Renal pelvis (tissue), 4 donors: ENCODE data around the gene IL20RB. TPM values are rescaled to one million over a fixed set of nuclear protein-coding genes. Genes with fewer than 3 reads are reported as not detected.
"Not testable (repeated sequence)": the region's sequence is repeated elsewhere in the genome, so short reads cannot be mapped to it uniquely, and the experiment has no call there.

Source experiments
- DNase-seq: peaks from one replicate; pipeline ENCODE4 v3.0.0-alpha.2; 2013
- polyA plus RNA-seq, 3 donors: library from polyadenylated mRNA; unstranded; fragments of 120-200 nt; gene quantifications; one replicate each; pipeline ENCODE4 v1.2.1, GENCODE V29; 2013; ENCODE audit not compliant: insufficient read length in 3 of 3

The IL20RB gene
- polyA plus RNA-seq, 3 donors = 0.30 to 0.68 (median 0.48) TPM

DNA sequence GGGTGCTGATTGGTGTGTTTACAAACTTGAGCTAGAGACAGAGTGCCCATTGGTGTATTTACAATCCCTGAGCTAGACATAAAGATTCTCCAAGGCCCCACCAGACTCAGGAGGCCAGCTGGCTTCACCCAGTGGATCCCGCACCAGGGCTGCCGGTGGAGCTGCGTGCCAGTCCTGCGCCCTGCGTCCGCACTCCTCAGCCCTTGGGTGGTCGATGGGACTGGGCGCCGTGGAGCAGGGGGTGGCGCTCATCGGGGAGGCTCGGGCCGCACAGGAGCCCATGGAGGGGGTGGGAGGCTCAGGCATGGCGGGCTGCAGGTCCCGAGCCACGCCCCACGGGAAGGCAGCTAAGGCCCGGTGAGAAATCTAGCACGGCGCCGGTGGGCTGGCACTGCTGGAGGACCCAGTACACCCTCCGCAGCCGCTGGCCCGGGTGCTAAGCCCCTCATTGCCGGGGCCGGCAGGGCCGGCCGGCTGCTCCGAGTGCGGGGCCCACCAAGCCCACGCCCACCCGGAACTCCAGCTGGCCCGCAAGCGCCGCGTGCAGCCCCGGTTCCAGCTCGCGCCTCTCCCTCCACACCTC, 29.7 kb downstream of the IL20RB start:
- DNase-seq = not testable (repeated sequence)

DNA sequence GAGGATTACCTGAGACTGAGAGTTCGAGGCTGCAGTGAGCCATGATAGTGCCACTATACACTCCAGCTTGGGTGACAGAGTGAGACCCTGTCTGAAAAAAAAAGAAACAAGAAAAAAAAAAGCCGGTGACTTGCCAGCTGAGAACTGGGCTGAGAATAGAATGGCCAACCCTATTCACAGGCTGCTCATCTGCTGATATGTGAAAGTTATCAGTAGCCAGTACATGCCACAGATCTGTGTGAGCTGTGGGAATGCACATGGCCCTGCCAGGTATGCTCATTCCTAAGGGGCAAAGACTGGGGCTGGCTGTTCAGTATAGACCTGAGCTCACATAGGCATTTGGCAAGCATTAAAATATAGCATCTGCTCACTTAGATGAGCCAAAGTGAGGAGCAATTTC, 30.9 kb downstream of the IL20RB start:
- no peak for DNase-seq

DNA sequence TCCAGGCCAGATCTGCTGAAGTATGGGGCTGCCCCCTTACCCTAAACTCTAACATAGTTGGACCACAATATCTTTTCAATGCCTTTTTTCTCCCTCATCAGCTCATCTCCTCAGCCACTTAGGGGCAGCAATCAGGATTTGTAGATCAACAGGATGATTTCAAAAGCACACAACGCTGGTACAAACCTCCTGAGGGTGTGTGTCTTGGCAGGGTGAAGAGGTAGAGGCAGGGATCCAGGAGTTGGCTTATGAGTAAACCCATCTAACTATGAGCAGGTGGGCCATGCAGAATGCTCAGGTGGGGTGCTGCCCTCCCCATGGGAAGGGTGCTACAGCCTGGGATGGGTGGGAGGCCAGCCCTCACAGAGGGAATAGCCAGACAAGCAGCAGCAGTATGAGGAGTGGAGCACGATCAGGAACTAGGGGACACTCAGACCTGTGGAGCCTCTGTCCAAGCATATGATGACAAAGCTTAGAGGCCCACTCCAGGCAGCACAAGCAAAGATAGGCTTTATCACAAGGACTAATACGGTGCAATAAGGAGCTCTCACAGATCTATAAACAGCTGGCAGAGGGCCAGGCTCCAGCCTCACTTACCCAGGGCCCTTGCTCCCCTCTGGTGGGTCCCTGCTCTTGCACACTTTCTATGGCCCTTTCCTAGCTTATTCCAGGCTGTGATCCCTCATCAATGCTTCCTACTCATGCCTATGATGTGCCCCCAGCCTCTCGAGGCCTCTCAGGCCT, 32.2 kb downstream of the IL20RB start:
- no peak for DNase-seq

DNA sequence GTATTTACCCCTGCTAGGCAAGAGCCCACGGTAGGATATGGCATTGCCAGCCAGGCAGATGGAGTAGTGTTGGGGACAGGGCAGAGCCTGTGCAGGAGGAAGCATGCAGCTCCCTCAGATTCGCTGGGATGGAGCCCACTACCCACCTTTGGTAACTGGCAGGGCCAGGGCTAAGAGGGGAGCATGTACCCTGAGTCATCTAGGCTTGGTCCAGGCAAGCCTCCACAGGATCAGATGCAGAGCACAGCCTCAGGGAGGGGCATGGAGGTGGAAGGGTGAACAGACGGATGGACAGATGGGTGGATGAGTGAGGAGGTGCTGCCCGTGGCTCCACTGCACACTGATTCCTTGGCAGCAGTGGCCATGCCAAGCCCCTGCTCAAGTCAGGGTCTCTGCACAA, 33.0 kb downstream of the IL20RB start:
- no peak for DNase-seq

DNA sequence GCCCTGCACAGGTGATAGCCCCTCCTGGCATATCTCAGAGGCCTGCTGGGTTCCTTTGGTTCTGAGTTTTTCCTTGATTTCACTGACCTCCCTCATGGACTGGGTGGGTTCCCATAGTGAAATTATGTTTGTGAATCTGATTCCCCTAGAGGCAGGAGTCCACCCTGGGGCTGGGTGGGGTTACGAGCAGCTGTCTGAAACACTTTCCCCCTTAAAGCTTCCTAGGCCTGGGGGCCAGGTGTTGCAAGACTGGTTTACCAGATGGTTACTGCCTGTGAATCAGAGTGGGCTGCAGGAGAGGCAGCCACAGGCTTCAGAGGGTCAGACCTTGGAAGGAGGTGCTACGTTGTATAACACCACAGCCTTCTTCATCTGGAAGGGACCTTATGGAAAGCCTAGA, 34.3 kb downstream of the IL20RB start:
- DNase-seq = no peak

DNA sequence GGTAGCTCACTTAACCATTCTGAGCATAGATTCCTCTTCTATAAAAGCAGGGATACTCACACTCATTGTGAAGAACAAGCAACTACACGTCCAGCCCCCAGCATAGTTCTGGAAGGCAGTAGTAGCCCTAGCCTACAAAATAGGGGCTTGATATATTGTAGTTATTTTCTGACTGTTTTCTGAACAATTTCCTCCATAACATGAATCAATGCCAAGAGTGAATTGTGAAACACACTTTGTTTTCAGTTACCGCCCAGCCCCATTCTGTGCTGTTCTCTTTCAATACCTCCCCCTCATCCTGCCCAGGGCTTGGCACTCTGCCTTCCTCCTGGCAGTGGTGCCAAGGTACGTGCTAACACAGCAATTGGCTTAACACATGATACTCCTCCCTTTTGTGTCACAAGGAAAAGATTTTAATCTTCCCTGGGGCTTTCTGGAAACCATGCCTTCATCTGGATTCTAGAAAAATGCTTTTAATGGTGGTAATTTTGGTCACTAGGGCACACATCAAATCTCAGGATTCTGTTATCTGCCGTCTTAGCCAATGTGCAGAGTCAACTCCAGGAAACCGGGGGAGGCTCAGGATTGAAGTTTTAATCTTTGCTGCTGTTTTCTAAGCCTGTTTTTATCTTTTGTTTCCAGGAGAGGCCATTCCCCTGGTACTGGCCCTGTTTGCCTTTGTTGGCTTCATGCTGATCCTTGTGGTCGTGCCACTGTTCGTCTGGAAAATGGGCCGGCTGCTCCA, 37.2 kb downstream of the IL20RB start:
- no peak for DNase-seq

DNA sequence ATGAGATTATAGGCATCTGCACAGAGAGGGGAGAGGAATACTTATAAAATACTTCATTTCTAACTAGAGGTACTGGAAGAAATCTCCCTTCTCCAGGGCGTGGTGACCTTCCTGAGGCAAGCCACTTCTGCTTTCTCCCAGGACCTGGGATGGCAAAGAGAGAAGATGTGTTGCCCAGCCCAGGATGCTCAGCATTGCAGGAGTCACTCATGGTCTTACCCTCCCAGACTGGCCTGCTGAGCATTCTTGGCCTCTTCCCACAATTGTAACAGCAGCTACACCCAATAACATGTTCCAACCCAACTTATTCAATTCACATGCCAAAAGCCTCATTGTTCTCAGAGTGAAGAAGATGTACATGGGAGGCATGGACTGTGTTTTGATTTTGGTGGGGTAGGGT, 37.9 kb downstream of the IL20RB start:
- DNase-seq = no peak

DNA sequence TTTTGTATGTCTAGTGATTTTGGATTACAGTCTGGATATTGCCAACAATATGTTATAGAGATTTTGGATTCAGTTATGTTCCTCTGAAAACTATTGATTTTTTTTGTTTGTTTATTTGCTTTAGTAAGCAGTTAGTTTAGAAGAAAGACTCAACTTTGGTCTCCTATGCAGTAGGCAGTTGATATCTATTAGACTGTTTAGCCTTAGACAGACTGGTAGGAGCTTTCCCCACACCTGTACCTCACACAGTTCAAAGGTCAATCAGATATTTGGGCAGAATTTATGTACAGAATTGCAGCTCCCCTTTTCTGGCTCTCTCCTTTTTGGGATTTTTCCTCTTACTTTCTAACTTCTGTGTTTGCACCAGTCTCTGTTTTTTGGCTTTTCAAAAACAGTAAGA, 42.3 kb downstream of the IL20RB start:
- DNase-seq = no peak

DNA sequence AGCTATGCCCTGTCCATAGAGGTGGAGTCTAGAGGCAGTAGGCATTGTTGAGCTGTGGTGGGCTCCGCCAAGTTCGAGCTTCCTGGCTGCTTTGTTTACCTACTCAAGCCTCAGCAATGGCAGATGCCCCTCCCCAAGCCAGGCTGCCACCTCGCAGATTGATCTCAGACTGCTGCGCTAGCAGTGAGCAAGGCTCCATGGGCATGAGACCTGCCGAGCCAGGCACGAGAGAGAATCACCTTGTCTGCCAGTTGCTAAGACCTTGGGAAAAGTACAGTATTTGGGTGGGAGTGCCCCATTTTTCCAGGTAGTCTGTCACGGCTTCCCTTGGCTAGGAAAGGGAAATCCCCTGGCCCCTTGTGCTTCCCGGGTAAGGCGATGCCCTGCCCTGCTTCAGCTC, 49.6 kb downstream of the IL20RB start:
- DNase-seq = not testable (repeated sequence)

DNA sequence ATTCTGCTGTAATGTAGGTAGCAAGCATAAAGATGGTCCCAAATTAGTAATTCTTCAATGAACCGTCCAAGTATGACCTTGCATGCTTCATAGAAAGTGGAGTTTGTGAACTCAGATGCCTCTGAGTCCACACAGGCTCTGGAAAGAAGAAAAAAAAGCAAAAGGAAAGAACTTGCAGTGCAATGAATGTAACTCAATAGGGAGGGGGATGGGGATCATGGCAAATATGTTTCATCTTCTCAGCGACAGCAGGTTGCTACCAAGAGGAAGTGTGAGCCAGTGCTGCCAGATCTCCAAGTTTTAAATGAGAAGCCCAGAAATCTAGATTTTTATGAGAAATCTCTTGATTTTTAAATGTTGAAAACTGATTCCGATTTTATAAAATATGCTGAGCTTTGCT, 50.3 kb downstream of the IL20RB start:
- DNase-seq = no peak

DNA sequence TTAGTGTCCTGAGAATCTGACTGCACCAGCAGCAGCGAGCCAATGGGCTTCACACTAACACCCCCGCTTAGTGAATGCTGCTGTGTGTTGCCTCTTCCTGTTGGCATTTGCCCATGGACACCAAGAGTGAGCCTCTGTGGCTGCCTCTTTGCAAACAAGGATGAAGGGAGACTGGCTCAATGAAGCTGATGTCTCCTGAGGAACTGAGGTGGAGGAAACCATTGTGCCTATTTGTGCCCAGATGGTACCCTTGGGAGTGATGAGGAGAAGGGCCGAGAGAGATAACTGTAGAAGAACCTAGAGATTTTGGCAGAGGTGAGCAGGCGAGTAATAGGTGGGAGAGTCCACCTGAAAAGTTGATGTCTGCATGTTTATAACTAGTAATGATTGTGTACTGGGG, 51.2 kb downstream of the IL20RB start:
- no peak for DNase-seq

DNA sequence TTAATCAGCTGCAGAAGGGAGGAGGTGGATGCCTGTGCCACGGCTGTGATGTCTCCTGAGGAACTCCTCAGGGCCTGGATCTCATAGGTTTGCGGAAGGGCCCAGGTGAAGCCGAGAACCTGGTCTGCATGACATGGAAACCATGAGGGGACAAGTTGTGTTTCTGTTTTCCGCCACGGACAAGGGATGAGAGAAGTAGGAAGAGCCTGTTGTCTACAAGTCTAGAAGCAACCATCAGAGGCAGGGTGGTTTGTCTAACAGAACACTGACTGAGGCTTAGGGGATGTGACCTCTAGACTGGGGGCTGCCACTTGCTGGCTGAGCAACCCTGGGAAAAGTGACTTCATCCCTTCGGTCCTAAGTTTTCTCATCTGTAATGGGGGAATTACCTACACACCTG, 52.4 kb downstream of the IL20RB start:
- DNase-seq = no peak

DNA sequence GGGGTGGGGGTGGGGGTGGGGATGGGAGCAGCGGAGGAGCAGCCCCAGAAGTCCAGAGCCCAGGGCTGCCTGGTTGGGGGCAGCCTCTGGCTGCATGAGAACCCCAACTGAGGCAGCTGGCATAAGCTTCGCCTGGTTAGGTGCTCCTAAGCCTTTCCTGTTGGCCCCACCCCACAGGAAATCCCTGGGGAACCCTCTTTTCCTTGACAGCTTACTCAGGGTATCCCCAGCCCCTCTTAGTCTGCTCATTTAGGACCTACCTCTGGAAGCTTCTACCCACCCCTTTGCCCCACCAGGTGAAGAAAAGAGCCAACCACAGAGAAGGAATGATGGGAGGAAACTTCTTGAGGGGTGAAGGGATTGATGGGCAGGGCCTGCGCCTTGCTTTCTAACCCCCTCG, 53.4 kb downstream of the IL20RB start:
- DNase-seq = no peak

DNA sequence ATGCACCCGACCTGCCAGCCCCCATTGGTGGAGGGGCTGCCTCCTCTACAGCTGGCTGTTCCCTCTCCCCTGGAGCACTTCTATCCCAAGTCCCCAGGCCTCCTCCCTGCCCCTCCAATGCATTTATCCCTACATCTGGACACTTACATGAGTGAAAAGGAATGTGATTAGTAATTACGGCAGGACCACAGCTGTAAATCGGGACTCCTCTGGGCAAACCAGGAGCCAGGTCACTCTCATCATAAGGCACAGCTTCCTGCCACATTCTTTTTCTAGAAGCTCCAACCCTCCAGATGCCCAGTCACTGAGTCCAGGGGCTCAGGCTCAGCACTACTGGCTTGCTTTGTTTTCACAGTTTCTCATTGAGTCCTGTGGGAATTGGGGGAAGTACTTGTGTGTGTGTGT, 54.3 kb downstream of the IL20RB start:
- no peak for DNase-seq

DNA sequence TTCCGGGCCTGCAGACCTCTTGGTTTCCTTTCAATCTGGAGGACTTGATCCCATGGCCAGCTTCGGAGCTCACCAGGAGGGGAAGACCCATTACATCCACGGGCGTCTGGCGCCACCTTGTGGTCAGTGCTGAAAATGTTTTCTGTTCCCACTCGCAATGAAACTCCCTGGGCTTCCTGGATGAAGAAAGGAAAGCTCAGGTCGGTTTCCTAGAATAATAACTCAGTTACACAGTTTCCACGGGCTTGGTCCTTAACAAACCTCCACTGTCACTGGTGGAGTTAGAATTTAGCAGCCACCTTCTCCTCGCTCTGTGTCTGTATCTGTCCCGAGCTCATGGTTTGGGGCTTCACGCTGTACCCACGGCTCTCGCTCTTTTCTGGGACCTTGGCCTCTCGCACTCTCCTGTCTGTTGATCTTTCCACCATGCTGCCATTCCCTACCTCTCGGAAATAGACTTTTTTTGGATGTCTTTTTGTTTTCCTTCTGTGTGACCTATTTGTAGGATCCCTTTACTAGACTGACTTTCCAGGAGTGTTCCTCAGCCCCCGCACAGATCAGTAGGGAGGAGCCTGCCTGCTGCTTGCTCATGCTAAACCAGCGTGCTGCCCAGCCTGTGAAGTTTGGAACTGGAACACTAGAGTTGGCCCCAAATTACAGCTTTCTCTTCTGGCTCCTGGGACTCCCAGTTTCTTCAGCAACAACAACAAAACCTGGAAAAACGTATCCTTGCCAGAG, 56.3 kb downstream of the IL20RB start:
- peak; percentile 90 for DNase-seq

DNA sequence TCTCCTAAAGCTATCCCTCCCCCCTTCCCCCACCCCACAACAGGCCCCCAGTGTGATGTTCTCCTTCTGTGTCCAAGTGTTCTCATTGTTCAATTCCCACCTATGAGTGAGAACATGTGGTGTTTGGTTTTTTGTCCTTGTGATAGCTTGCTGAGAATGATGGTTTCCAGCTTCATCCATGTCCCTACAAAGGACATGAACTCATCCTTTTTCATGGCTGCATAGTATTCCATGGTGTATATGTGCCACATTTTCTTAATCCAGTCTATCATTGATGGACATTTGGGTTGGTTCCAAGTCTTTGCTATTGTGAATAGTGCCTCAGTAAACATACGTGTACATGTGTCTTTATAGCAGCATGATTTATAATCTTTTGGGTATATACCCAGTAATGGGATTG, 59.5 kb downstream of the IL20RB start:
- DNase-seq = not testable (repeated sequence)

DNA sequence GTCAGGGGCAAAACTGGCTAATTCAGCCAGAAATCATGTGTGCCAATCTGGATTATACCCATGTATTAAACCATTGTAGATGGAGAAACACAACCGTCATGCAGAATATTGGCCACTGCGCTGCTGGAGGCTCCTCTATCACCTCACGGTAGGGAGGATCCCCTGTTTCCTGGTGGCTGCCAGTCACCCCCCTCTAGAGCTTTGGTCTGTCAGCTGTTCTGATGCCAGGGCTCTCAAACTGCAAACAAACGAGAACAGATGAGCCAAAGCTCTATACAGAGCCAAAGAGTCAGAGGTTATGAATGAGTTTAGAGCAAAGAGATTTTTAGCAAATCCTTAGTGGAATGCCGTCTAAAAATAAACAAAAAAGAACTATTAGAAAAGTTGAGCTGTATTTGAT, 62.5 kb downstream of the IL20RB start:
- DNase-seq = no peak

DNA sequence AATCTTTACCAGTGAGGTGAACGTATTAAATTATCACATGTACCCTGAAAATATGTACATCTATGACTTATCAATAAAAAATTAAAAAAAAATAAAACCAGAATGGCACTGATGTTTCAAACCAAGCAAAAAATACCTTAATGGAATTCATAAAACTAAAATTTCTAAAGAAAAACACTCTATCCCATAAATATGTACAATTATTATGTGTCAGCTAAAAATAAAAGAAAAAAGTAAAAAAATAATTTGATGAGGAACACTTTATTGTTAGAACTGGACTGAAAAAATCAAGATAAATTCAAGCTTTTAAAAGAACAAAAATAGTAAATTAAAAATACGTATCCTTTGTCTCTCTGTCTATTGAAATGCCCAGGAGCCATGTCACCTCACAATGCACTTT, 63.1 kb downstream of the IL20RB start:
- DNase-seq = no peak

DNA sequence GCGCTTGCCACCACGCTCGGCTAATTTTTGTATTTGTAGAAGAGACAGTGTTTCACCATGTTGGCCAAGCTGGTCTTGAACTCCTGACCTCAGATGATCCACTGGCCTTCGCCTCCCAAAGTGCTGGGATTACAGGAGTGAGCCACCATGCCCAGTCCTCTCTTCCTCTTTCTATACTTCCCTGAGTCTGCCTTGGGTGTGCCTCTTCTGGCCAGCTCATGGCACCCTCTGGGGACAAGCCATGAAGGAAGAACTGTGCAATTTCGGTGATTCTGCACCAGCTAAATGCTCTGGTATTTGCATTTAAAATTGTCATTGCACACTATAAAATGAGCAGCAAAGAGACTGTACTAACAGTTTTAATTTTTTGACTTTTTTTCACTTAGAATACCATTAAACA, 66.6 kb downstream of the IL20RB start:
- DNase-seq = no peak

DNA sequence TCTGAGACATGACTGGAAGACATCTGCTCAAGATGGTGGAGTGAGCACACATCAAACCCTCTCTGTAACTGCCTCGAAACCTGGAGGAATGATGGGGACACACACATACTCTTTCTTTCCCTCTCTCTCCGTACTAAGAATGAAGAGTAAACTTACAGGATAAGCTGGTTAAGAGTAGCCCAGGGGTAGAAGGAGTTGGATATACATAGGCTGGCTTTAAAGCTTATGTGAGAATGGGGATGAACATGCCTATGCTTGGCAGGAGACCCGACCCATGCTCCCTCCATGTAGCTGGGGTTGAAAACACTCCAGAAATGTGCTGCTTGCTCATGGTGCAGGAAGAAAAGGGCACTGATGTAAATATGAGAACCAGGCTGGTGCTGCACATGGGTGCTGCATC, 68.9 kb downstream of the IL20RB start:
- DNase-seq = no peak

DNA sequence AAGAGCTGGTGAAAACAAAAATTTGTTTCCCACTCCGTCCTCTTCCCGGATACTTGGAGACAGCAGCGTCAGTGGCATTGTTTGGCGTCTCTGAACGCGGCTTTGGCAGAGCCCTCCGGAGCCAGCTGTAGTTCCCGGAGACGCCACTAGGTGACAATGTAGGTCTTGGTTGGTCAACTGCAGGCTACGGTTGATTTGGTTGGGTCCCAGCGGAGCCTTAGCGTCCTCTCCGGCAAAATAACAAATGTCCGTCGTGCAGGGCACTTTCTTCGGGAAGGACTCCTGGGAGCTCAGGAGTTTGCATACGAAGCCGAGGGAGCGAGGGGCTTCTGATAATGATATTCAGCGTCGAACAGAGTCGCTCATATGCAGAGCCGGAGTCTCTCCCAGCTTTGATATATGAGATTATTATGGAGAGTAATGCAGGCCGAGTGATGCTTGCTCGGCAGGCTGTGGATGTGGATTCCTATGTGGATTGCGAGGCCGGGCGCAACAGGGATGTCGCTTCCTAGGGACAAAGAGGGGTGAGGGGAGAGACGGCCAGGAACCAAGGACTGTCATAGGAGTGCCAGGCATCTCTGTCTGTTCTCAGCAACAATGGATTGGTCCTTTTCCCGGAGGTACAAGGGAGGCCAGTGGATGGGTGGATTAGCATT, 74.8 kb downstream of the IL20RB start:
- DNase-seq = peak; percentile 84

DNA sequence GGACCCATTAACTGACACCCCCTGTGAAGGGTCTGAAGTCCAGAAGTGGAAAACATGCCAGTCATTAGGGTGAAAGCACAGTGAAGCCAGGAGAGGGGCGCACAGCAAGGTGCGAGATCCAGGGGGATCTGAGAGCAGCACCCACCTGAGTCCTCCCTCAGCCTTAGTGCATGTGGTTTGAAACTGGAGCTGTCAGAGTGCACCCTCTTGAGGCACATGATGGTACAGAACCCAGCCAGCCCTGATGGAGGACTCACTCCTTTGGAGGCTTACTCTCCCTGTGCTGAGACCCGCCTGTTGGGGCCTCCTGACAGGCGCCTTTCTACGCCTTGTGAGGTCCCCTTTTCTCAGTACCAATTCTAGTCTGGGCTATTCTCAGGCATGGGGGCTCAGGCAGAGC, 77.8 kb downstream of the IL20RB start:
- no peak for DNase-seq
